GM12892 (cell line): ENCODE data around the gene TGM3.

ENCODE experiments used
- POLR2AphosphoS5 ChIP-seq: IDR thresholded peaks from 2 replicates; pipeline ENCODE4 v1.6.1; 2011; ENCODE audit warnings: low read depth, low read length, control low read depth
- TAF1 ChIP-seq: IDR thresholded peaks from 2 replicates; pipeline ENCODE4 v1.6.1; 2011; ENCODE audit warnings: low read depth, mild to moderate bottlenecking, control low read depth, low read length, borderline replicate concordance

DNA sequence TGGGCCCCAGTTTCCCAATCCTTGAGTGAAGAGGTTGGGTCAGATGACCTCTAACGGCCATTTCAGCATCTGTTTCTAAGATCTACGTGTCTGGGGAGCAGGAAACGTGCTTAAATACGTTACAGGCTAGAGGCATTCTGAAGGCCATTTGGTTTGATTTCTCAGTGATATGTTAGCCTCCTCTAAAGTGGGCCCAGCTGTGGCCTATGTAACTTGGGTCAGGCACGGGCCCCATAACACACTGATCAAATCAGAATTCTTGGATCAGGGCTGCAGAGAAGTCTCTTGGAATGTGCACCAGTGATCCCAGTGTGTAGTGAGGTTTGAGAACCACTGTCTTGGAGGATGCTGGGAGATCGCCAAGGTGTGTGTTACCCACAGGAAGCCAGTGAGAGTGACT, 36.1 kb upstream of the TGM3 start:
- no peak for TF ChIP-seq POLR2AphosphoS5
- TF ChIP-seq TAF1: no peak
